ENCODE results near the gene IGFBP3. TPM values are rescaled to one million over a fixed set of nuclear protein-coding genes. Genes with fewer than 3 reads are reported as not detected.

IGFBP3 gene
- total and polyA plus RNA-seq, 9 of the 15 experiments (the other 6 are each of a cell fraction or from before 2014, with no cell fraction given): 0.08 to 0.22 (median 0.10) TPM; not detected in 5

GRCh38 chr7:45890125-45890901 is 30.8 kb downstream of the IGFBP3 start:
- ChIA-PET CTCF (ENCODE audit: low intra/inter-chr PET ratio) (interaction anchor here (1.6 kb wide), 1 partner anchor 1198 kb away, joined by 5 read pairs; no protein-coding TSS in a partner anchor), POLR2A (no interaction called here)
- Histone ChIP-seq H3K9me1 (ENCODE audit: control insufficient read depth, insufficient read depth, low read length) (no peaks in the 10 kb centered on the region), H3K4me2 (ENCODE audit: insufficient read depth, low read length) (no peak overlapping the region), H3K4me3 (no peak overlapping the region), H3K27ac (ENCODE audit: extremely low read depth, low read depth, low read length) (no peak overlapping the region), H2AFZ (ENCODE audit: low read depth, low read length) (no peak overlapping the region), H3K9ac (ENCODE audit: insufficient read depth in 1 of 2, low read depth in 2 of 2, low read length in 2 of 2) (no peak overlapping the region), H3K9me3 (replicated peaks; ENCODE audit: control insufficient read depth, insufficient read depth, low read depth, low read length) (no peaks in the 10 kb centered on the region), H3K27me3 (ENCODE audit: control insufficient read depth in 2 of 2, insufficient read depth in 2 of 2, low read length in 2 of 2) (peaks cover 7 to 35% of the 10 kb centered on the region in 2 experiments; a peak in 4 of 5 replicates), H4K20me1 (replicated peaks; ENCODE audit: control insufficient read depth, insufficient read depth, low read length) (no peaks in the 10 kb centered on the region), H3K36me3 (ENCODE audit: control insufficient read depth, insufficient read depth, low read length) (no peaks in the 10 kb centered on the region), H3K79me2 (ENCODE audit: control insufficient read depth, insufficient read depth, low read length) (no peaks in the 10 kb centered on the region), H3K4me1 (replicated peaks in 1 of 2; ENCODE audit: control insufficient read depth in 2 of 2, insufficient read depth in 2 of 2, low read length in 2 of 2) (peaks cover 0 to 6% of the 10 kb centered on the region in 2 experiments; a peak in 2 of 5 replicates)
- intact Hi-C loops (cut with micrococcal nuclease): no loop called here
- in situ Hi-C loops (cut with MboI): no loop called here
- 1% methylated on average over 8 of the region's 8 CpGs for WGBS (ENCODE audit: insufficient coverage, low coverage, missing lambda C conversion rate)
- DNase-seq (ENCODE audit: extremely low read depth in 1 of 4, low spot score in 3 of 4) (no peak), ATAC-seq (no peak), FAIRE-seq (no peak)
- BruUV-seq (replicated peaks): no TSS peak
- TF ChIP-seq GATAD2B (IDR thresholded peaks at IDR 0.05; ENCODE audit: borderline replicate concordance): no peak
- no peak for TF ChIP-seq ZNF277 (CRISPR knock-in tag; IDR thresholded peaks at IDR 0.05; ENCODE audit: borderline replicate concordance)
- TF ChIP-seq TSC22D4 (tag; IDR thresholded peaks at IDR 0.05): no peak
- TF ChIP-seq KAT7 (CRISPR knock-in tag; IDR thresholded peaks at IDR 0.05; ENCODE audit: borderline replicate concordance): no peak
- no peak for TF ChIP-seq ZBTB9 (CRISPR knock-in tag; IDR thresholded peaks at IDR 0.05)
- no peak for TF ChIP-seq ZNF830 (CRISPR knock-in tag; IDR thresholded peaks at IDR 0.05)
- no peak for TF ChIP-seq ZNF695 (CRISPR knock-in tag; IDR thresholded peaks at IDR 0.05)
- no peak for TF ChIP-seq U2AF2 (optimal IDR thresholded peaks at IDR 0.05; ENCODE audit: low read depth, low read length)
- TF ChIP-seq, protein P1, sequence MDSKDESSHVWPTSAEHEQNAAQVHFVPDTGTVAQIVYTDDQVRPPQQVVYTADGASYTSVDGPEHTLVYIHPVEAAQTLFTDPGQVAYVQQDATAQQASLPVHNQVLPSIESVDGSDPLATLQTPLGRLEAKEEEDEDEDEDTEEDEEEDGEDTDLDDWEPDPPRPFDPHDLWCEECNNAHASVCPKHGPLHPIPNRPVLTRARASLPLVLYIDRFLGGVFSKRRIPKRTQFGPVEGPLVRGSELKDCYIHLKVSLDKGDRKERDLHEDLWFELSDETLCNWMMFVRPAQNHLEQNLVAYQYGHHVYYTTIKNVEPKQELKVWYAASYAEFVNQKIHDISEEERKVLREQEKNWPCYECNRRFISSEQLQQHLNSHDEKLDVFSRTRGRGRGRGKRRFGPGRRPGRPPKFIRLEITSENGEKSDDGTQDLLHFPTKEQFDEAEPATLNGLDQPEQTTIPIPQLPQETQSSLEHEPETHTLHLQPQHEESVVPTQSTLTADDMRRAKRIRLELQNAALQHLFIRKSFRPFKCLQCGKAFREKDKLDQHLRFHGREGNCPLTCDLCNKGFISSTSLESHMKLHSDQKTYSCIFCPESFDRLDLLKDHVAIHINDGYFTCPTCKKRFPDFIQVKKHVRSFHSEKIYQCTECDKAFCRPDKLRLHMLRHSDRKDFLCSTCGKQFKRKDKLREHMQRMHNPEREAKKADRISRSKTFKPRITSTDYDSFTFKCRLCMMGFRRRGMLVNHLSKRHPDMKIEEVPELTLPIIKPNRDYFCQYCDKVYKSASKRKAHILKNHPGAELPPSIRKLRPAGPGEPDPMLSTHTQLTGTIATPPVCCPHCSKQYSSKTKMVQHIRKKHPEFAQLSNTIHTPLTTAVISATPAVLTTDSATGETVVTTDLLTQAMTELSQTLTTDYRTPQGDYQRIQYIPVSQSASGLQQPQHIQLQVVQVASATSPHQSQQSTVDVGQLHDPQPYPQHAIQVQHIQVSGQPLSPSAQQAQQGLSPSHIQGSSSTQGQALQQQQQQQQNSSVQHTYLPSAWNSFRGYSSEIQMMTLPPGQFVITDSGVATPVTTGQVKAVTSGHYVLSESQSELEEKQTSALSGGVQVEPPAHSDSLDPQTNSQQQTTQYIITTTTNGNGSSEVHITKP (IDR thresholded peaks at IDR 0.05; ENCODE audit: partially characterized antibody): no peak
- TF ChIP-seq, protein P2, sequence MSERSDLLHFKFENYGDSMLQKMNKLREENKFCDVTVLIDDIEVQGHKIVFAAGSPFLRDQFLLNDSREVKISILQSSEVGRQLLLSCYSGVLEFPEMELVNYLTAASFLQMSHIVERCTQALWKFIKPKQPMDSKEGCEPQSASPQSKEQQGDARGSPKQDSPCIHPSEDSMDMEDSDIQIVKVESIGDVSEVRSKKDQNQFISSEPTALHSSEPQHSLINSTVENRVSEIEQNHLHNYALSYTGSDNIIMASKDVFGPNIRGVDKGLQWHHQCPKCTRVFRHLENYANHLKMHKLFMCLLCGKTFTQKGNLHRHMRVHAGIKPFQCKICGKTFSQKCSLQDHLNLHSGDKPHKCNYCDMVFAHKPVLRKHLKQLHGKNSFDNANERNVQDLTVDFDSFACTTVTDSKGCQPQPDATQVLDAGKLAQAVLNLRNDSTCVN (CRISPR knock-in tag; IDR thresholded peaks at IDR 0.05): no peak
